NCI-H526 treated with DMSO at 0.1 percent for 48 hours (cell line): ENCODE data around the gene PTF1A.
"Not testable (repeated sequence)": the region's sequence is repeated elsewhere in the genome, so short reads cannot be mapped to it uniquely, and the experiment has no call there.

Experiments
- DNase-seq: peaks from one replicate; lab custom pipeline; 2025; lab: John Stamatoyannopoulos, UW

PTF1A gene

GRCh38 chr10:23203369-23204325, 11.5 kb downstream of the PTF1A start:
- no peak for DNase-seq

- DNase-seq, result no peak
Measured at GRCh38 chr10:23204773-23205172, 12.7 kb downstream of the PTF1A start.

- no peak for DNase-seq
Measured at GRCh38 chr10:23205972-23206642, 14.0 kb downstream of the PTF1A start.

- no peak for DNase-seq
Measured at GRCh38 chr10:23217471-23217870, 25.4 kb downstream of the PTF1A start.

GRCh38 chr10:23230582-23230981, 38.5 kb downstream of the PTF1A start:
- DNase-seq, result no peak

- no peak for DNase-seq
Measured at GRCh38 chr10:23238015-23238414, 45.9 kb downstream of the PTF1A start.

- not testable (repeated sequence) for DNase-seq
Measured at GRCh38 chr10:23241779-23242178, 49.7 kb downstream of the PTF1A start.
